Activated CD4-positive, alpha-beta T cell treated with anti-CD3 and anti-CD28 coated beads for 24 hours (primary cell): ENCODE measurements around the gene ENHO.

ENCODE experiments used
- DNase-seq, 2 donors: peaks; one replicate each; pipeline ENCODE4 v3.0.0-alpha.2; 2020; ENCODE audit warnings: low read depth in 2 of 2

ENHO gene

GRCh38 chr9:34555936-34556525 lies 33.2 kb upstream of the ENHO start:
- DNase-seq: no peak

- no peak for DNase-seq
Observed at GRCh38 chr9:34555500-34555899, 32.7 kb upstream of the ENHO start.

GRCh38 chr9:34555002-34555348 lies 32.2 kb upstream of the ENHO start:
- DNase-seq: no peak

- no peak for DNase-seq
Observed at GRCh38 chr9:34554211-34555001, 31.6 kb upstream of the ENHO start.

GRCh38 chr9:34553511-34554021 lies 30.8 kb upstream of the ENHO start:
- no peak for DNase-seq

GRCh38 chr9:34552986-34553385 lies 30.2 kb upstream of the ENHO start:
- no peak for DNase-seq

- DNase-seq: no peak
Observed at GRCh38 chr9:34552606-34552981, 29.8 kb upstream of the ENHO start.

GRCh38 chr9:34551751-34552605 lies 29.2 kb upstream of the ENHO start:
- no peak for DNase-seq

- DNase-seq: no peak
Observed at GRCh38 chr9:34550681-34551270, 28.0 kb upstream of the ENHO start.

GRCh38 chr9:34550016-34550680 lies 27.4 kb upstream of the ENHO start:
- DNase-seq: no peak

GRCh38 chr9:34549407-34549732 lies 26.6 kb upstream of the ENHO start:
- no peak for DNase-seq

- DNase-seq: peak in 1 of 2 donors; percentile 34
Observed at GRCh38 chr9:34547960-34548611, 25.3 kb upstream of the ENHO start.

- DNase-seq: peak; percentile 35 to 54
Observed at GRCh38 chr9:34546834-34547827, 24.3 kb upstream of the ENHO start.

- DNase-seq: no peak
Observed at GRCh38 chr9:34546102-34546833, 23.5 kb upstream of the ENHO start.

GRCh38 chr9:34545497-34545896 lies 22.7 kb upstream of the ENHO start:
- no peak for DNase-seq

- no peak for DNase-seq
Observed at GRCh38 chr9:34544035-34544434, 21.2 kb upstream of the ENHO start.

GRCh38 chr9:34541540-34541939 lies 18.8 kb upstream of the ENHO start:
- no peak for DNase-seq

- DNase-seq: no peak
Observed at GRCh38 chr9:34540827-34541226, 18.0 kb upstream of the ENHO start.

GRCh38 chr9:34536685-34537084 lies 13.9 kb upstream of the ENHO start:
- DNase-seq: no peak
